ENCODE results near the gene MBLAC2. TPM values are rescaled to one million over a fixed set of nuclear protein-coding genes. Genes with fewer than 3 reads are reported as not detected.

The MBLAC2 gene
- polyA plus RNA-seq, 1 of the 3 experiments (the other 2 are of a cell fraction): 2.0 TPM

- peak overlapping the region; percentile 79 to 93 for H3K27ac ChIP-seq (ENCODE audit: low read depth in 2 of 2, low read length in 1 of 2)
- H3F3A ChIP-seq (replicated peaks; ENCODE audit: insufficient read depth): peaks cover 10% of the 10 kb centered on the region
- H3K27me3 ChIP-seq (ENCODE audit: insufficient read depth): no peaks in the 10 kb centered on the region
- H4K20me1 ChIP-seq (ENCODE audit: insufficient read depth): no peaks in the 10 kb centered on the region
- CTCF ChIA-PET: interaction anchor here (0.8 to 2.6 kb wide), 14 partner anchors 11 to 1684 kb away, joined by 3 to 14 read pairs (median 4); partner anchors contain the start of genes ADGRV1, LYSMD3 and POLR3G
- peak overlapping the region; percentile 87 for H3K9ac ChIP-seq
- peak overlapping the region; percentile 75 for H3K4me2 ChIP-seq
- DNase-seq: no peak
- 3% methylated on average over 10 of the region's 10 CpGs for WGBS (ENCODE audit: low lambda C conversion rate)
- H3K4me1 ChIP-seq (ENCODE audit: control insufficient read depth in 1 of 2, insufficient read depth in 2 of 2, low read depth in 1 of 2, low read length in 1 of 2): peaks cover 3 to 20% of the 10 kb centered on the region in 2 experiments; a peak in 2 of 4 replicates
- H3K9me3 ChIP-seq: no peaks in the 10 kb centered on the region
- peaks cover 14 to 17% of the 10 kb centered on the region in 2 experiments for H3K36me3 ChIP-seq (replicated peaks in 1 of 2; ENCODE audit: control insufficient read depth in 1 of 2, insufficient read depth in 2 of 2, low read length in 1 of 2)
- no peaks in the 10 kb centered on the region; the same call in 1 of the 2 replicates for H3K9me2 ChIP-seq
- POLR2A ChIA-PET: interaction anchor here (0.6 to 1.6 kb wide), 5 partner anchors 16 to 118 kb away, joined by 3 to 6 read pairs (median 3); partner anchors contain the start of genes MBLAC2 and POLR3G
- H3K79me2 ChIP-seq (ENCODE audit: insufficient read depth): peaks cover 19% of the 10 kb centered on the region; the same call in 1 of the 2 replicates
- TF ChIP-seq FOXM1 (IDR thresholded peaks at IDR 0.05; ENCODE audit: low read depth) (no peak), POLR2AphosphoS5 (IDR thresholded peaks at IDR 0.05; ENCODE audit: low read depth, low read length) (no peak), USF2 (IDR thresholded peaks at IDR 0.05; ENCODE audit: borderline replicate concordance, low read depth, low read length) (no peak), RCOR1 (IDR thresholded peaks at IDR 0.05; ENCODE audit: low read length) (no peak), PBX3 (IDR thresholded peaks at IDR 0.05) (no peak), CHD2 (IDR thresholded peaks at IDR 0.05; ENCODE audit: low read length, partially characterized antibody) (no peak), EP300 (IDR thresholded peaks at IDR 0.05; ENCODE audit: borderline replicate concordance in 1 of 2, low read depth in 1 of 2, low read length in 1 of 2) (no peak), NRF1 (IDR thresholded peaks at IDR 0.05; ENCODE audit: low read depth, low read length) (no peak), RXRA (IDR thresholded peaks at IDR 0.05; ENCODE audit: borderline replicate concordance, low read depth) (no peak), TAF1 (IDR thresholded peaks at IDR 0.05; ENCODE audit: borderline replicate concordance, low read depth, low read length) (no peak), SMC3 (IDR thresholded peaks at IDR 0.05; ENCODE audit: low read depth, low read length) (no peak)
- peak overlapping the region; percentile 96 for H2AFZ ChIP-seq (ENCODE audit: low read depth)
- peak overlapping the region; percentile 71 to 83 for H3K4me3 ChIP-seq (ENCODE audit: low read depth in 2 of 2, low read length in 1 of 2)
Observed at GRCh38 chr5:90410178-90410762, 64.3 kb downstream of the MBLAC2 start.

GRCh38 chr5:90409318-90410177, 65.0 kb downstream of the MBLAC2 start, which contains the start of gene CETN3:
Gene CETN3 (minus strand): TSS chr5:90409756. CDS start chr5:90409661, 95 bp downstream.
- under 1% methylated on average over 47 of the region's 51 CpGs for WGBS (ENCODE audit: low lambda C conversion rate)
- ChIA-PET POLR2A (interaction anchor here (0.6 to 1.6 kb wide), 3 partner anchors 17 to 119 kb away, joined by 3 to 6 read pairs (median 4); partner anchors contain the start of genes MBLAC2 and POLR3G), CTCF (interaction anchor here (1.0 to 2.6 kb wide), 12 partner anchors 12 to 1683 kb away, joined by 3 to 14 read pairs (median 4); partner anchors contain the start of genes ADGRV1, LYSMD3 and POLR3G)
- Histone ChIP-seq H3K9me3 (no peaks in the 10 kb centered on the region), H3K4me3 (ENCODE audit: low read depth in 2 of 2, low read length in 1 of 2) (peak within 1 kb of the TSS; percentile 87 to 99), H3K27ac (ENCODE audit: low read depth in 2 of 2, low read length in 1 of 2) (peak within 1 kb of the TSS; percentile 95 to 99), H3F3A (replicated peaks; ENCODE audit: insufficient read depth) (peaks cover 10% of the 10 kb centered on the region), H3K36me3 (replicated peaks in 1 of 2; ENCODE audit: control insufficient read depth in 1 of 2, insufficient read depth in 2 of 2, low read length in 1 of 2) (peaks cover 21 to 22% of the 10 kb centered on the region in 2 experiments), H3K9me2 (no peaks in the 10 kb centered on the region; the same call in 1 of the 2 replicates), H4K20me1 (ENCODE audit: insufficient read depth) (no peaks in the 10 kb centered on the region), H2AFZ (ENCODE audit: low read depth) (peak within 1 kb of the TSS; percentile 97), H3K4me1 (ENCODE audit: control insufficient read depth in 1 of 2, insufficient read depth in 2 of 2, low read depth in 1 of 2, low read length in 1 of 2) (peaks cover 3 to 20% of the 10 kb centered on the region in 2 experiments; a peak in 2 of 4 replicates), H3K79me2 (ENCODE audit: insufficient read depth) (peaks cover 23% of the 10 kb centered on the region; the same call in 1 of the 2 replicates), H3K27me3 (ENCODE audit: insufficient read depth) (no peaks in the 10 kb centered on the region), H3K4me2 (peak within 1 kb of the TSS; percentile 95), H3K9ac (peak within 1 kb of the TSS; percentile 91)
- peak; percentile 85 for DNase-seq
- peak; percentile 84 for TF ChIP-seq MXI1 (IDR thresholded peaks at IDR 0.05; ENCODE audit: low read depth, low read length)
- TF ChIP-seq SIN3A (IDR thresholded peaks at IDR 0.05; ENCODE audit: borderline replicate concordance, low read depth, low read length): peak; percentile 78; the same call in 1 of the 2 replicates
- TF ChIP-seq GABPA (IDR thresholded peaks at IDR 0.05; ENCODE audit: low read depth): no peak
- TF ChIP-seq TAF1 (IDR thresholded peaks at IDR 0.05; ENCODE audit: borderline replicate concordance, low read depth, low read length): peak; percentile 92
- TF ChIP-seq RFX5 (IDR thresholded peaks at IDR 0.05; ENCODE audit: low read length): peak; percentile 10; the same call in 1 of the 2 replicates
- TF ChIP-seq REST (IDR thresholded peaks at IDR 0.05; ENCODE audit: low read depth, low read length): 0 out of 2 replicates have a peak, but pooled peaks have one; percentile 51
- peak in 1 of 2 experiments; percentile 11; a peak in 1 of 4 replicates for TF ChIP-seq EP300 (IDR thresholded peaks at IDR 0.05; ENCODE audit: borderline replicate concordance in 1 of 2, low read depth in 1 of 2, low read length in 1 of 2)
- TF ChIP-seq FOXJ3 (CRISPR knock-in tag; IDR thresholded peaks at IDR 0.05): no peak

Data from SK-N-SH (cell line).